Endothelial cell of umbilical vein (primary cell): Measurements from ENCODE around the gene PIN1. TPM values are rescaled to one million over a fixed set of nuclear protein-coding genes. Genes with fewer than 3 reads are reported as not detected.
"Not testable (repeated sequence)": the region's sequence is repeated elsewhere in the genome, so short reads cannot be mapped to it uniquely, and the experiment has no call there.

Source experiments
- BruUV-seq: library from RNA; stranded (reverse); fragments of 400-500 nt; replicated peaks from 2 replicates; lab custom pipeline; 2021; lab: Mats Ljungman, UMichigan
- CTCF ChIA-PET: fragments of 300-600, 350-600 bp; sonication (Branson Sonifier 250); formaldehyde crosslinking; loops from one replicate; lab custom pipeline; 2021; ENCODE audit warnings: antibody characterized with exemption, inconsistent platforms; lab: Charles Lee
- POLR2A ChIA-PET: fragments of 300-600, 350-600 bp; sonication (Branson Sonifier 250); formaldehyde crosslinking; loops from one replicate; lab custom pipeline; 2021; ENCODE audit warnings: antibody characterized with exemption, inconsistent platforms; lab: Charles Lee
- DNase-seq: peaks from one replicate; pipeline ENCODE4 v3.0.0-alpha.2; 2011; ENCODE audit warnings: low read depth, low spot score
- FAIRE-seq: peaks from 2 replicates; lab custom pipeline; 2011; peaks lifted over from hg19 to GRCh38; lab: Jason Lieb, UNC
- H2AFZ ChIP-seq: 2 replicates; pipeline ENCODE4 v1.6.0; 2012; ENCODE audit warnings: low read depth, low read length, control low read depth, inconsistent platforms
- H3K27ac ChIP-seq: 2 replicates; pipeline ENCODE4 v1.5.1; 2011; ENCODE audit warnings: low read depth, mild to moderate bottlenecking, control low read depth, low read length, moderate library complexity; ENCODE audit not compliant: insufficient read depth
- H3K27me3 ChIP-seq, 2 experiments: 2 replicates each; pipeline versions ENCODE4 v1.6.0 to v1.6.1; 2011; ENCODE audit warnings: low read length in 2 of 2, mixed read lengths in 1 of 2; ENCODE audit not compliant: control insufficient read depth in 2 of 2, insufficient read depth in 2 of 2
- H3K36me3 ChIP-seq, 2 experiments: 2 replicates in 1 of 2; 3 replicates in 1 of 2; pipeline ENCODE4 v1.5.1; 2011; ENCODE audit warnings: low read length in 2 of 2, mild to moderate bottlenecking in 1 of 2, moderate library complexity in 1 of 2; ENCODE audit not compliant: control insufficient read depth in 2 of 2, insufficient read depth in 2 of 2; ENCODE audit errors: extremely low read depth in 1 of 2
- H3K4me1 ChIP-seq: 3 replicates; pipeline ENCODE4 v1.5.1; 2011; ENCODE audit warnings: mild to moderate bottlenecking, low read length; ENCODE audit not compliant: control insufficient read depth, insufficient read depth; ENCODE audit errors: extremely low read depth
- H3K4me2 ChIP-seq: 2 replicates; pipeline ENCODE4 v1.6.1; 2011; ENCODE audit warnings: low read length, control low read depth, mixed read lengths; ENCODE audit not compliant: insufficient read depth
- H3K4me3 ChIP-seq, 3 experiments: fragments of 200-600 bp in 1 of 3; sonication (generic), shearing (Covaris generic) in 1 of 3; replicated peaks in 1 of 3; 2 replicates each; pipeline ENCODE4 v1.5.1; 2011 to 2016; ENCODE audit warnings: control low read depth in 3 of 3, low read length in 3 of 3, mild to moderate bottlenecking in 2 of 3, inconsistent platforms in 1 of 3, low read depth in 1 of 3, moderate library complexity in 1 of 3; ENCODE audit not compliant: insufficient read depth in 1 of 3
- H3K79me2 ChIP-seq: 2 replicates; pipeline ENCODE4 v1.6.0; 2012; ENCODE audit warnings: low read length, inconsistent platforms; ENCODE audit not compliant: control insufficient read depth, insufficient read depth
- H3K9ac ChIP-seq: replicated peaks from 2 replicates; pipeline ENCODE3; 2011; ENCODE audit warnings: low read length, control low read depth; ENCODE audit not compliant: insufficient read depth; ENCODE audit errors: extremely low read depth
- H3K9me1 ChIP-seq: replicated peaks from 3 replicates; pipeline ENCODE4 v1.6.0; 2011; ENCODE audit warnings: mild to moderate bottlenecking, low read length; ENCODE audit not compliant: control insufficient read depth, insufficient read depth; ENCODE audit errors: extremely low read depth
- H3K9me3 ChIP-seq: replicated peaks from 2 replicates; pipeline ENCODE4 v1.5.1; 2012; ENCODE audit warnings: low read length, inconsistent platforms; ENCODE audit not compliant: control insufficient read depth, insufficient read depth
- H4K20me1 ChIP-seq: replicated peaks from 2 replicates; pipeline ENCODE3; 2011; ENCODE audit warnings: mild to moderate bottlenecking, low read length; ENCODE audit not compliant: control insufficient read depth, insufficient read depth; ENCODE audit errors: extremely low read depth
- EZH2 ChIP-seq: IDR thresholded peaks from 2 replicates; pipeline ENCODE4 v1.6.1; 2012; ENCODE audit warnings: borderline replicate concordance, low read depth, mild to moderate bottlenecking, moderate library complexity, low read length, inconsistent platforms; ENCODE audit not compliant: severe bottlenecking
- GATA2 ChIP-seq: IDR thresholded peaks from 2 replicates; pipeline ENCODE4 v1.7.0; 2011; ENCODE audit warnings: low read depth, mild to moderate bottlenecking, moderate library complexity, mixed read lengths, low read length; ENCODE audit not compliant: insufficient read length, insufficient read depth
- JUN ChIP-seq: IDR thresholded peaks from 2 replicates; pipeline ENCODE4 v1.6.1; 2011; ENCODE audit warnings: borderline replicate concordance, low read depth; ENCODE audit not compliant: insufficient read length, insufficient read depth
- MAX ChIP-seq: IDR thresholded peaks from 2 replicates; pipeline ENCODE4 v1.6.1; 2011; ENCODE audit not compliant: insufficient read depth, insufficient read length
- POLR2A ChIP-seq: IDR thresholded peaks from 2 replicates; pipeline ENCODE4 v1.6.1; 2012; ENCODE audit warnings: low read depth, mild to moderate bottlenecking, control low read depth, low read length
- POLR2AphosphoS5 ChIP-seq: IDR thresholded peaks from 2 replicates; pipeline ENCODE4 v1.6.1; 2012; ENCODE audit warnings: low read depth, mild to moderate bottlenecking, control low read depth, low read length, moderate library complexity; ENCODE audit not compliant: insufficient read depth
- dilution Hi-C: fragments of 300-500 bp; cut with MboI; formaldehyde crosslinking; loops from one replicate; pipeline ENCODE4 v1.15.0; 2019; ENCODE audit warnings: low sequenced_read_pairs; ENCODE audit not compliant: extremely low pct_ligation_motif_present
- intact Hi-C: fragments of 100-400 bp; cut with micrococcal nuclease; formaldehyde crosslinking; loops from one replicate; pipeline ENCODE4 v1.10.0; 2022
- polyA plus RNA-seq, 4 experiments: library from polyadenylated mRNA; depleted of rRNA in 3 of 4; stranded (reverse) in 3 of 4; unstranded in 1 of 4; fragments of >200 nt; gene quantifications; 2 replicates each; pipeline versions ENCODE4 v1.2.1 to v1.2.3, GENCODE V29; 2011 to 2012; ENCODE audit warnings: missing spikeins in 1 of 4
- total RNA-seq: library from RNA; stranded (reverse); gene quantifications from 2 replicates; pipeline ENCODE4 v1.2.3, GENCODE V29; 2021

The PIN1 gene
- total and polyA plus RNA-seq, 2 donors (not counting 3 experiments of a cell fraction or from before 2014, with no cell fraction given), result 97.4 to 115 TPM

DNA sequence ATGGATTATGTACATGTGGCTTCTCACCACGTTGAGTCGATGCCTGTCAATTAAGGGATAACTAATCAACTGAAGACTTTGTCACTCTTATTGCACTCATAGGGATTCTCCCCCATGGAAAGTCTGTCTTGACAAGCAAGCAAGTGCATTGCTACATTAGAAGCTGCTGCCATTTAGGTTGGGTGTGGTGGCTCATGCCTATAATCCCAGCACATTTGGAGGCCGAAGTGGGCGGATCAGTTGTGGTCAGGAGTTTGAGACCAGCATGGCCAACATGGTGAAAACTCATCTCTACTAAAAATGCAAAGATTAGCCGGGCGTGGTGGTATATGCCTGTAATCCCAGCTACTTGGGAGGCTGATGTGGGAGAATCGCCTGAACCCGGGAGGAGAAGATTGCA lies 48.3 kb upstream of the PIN1 start:
- Histone ChIP-seq H3K36me3 (no peaks in the 10 kb centered on the region), H3K27me3 (no peaks in the 10 kb centered on the region), H3K4me1 (peaks cover 4% of the 10 kb centered on the region), H2AFZ (no peak overlapping the region), H3K4me3 (no peak overlapping the region), H3K4me2 (no peak overlapping the region), H3K27ac (no peak overlapping the region), H3K9ac (no peak overlapping the region), H3K9me1 (no peaks in the 10 kb centered on the region), H3K79me2 (no peaks in the 10 kb centered on the region), H4K20me1 (no peaks in the 10 kb centered on the region), H3K9me3 (no peaks in the 10 kb centered on the region)
- CTCF ChIA-PET, result no interaction called here
- BruUV-seq, result no TSS peak
- TF ChIP-seq JUN (no peak), POLR2A (no peak), MAX (no peak), EZH2 (no peak), POLR2AphosphoS5 (no peak), GATA2 (no peak)
- intact Hi-C loops, result no loop called here
- POLR2A ChIA-PET, result no interaction called here
- DNase-seq (no peak), FAIRE-seq (no peak)
- dilution Hi-C loops, result no loop called here

- DNase-seq, H3K27me3 ChIP-seq, H3K27ac ChIP-seq, H3K79me2 ChIP-seq, H3K4me3 ChIP-seq, BruUV-seq, H2AFZ ChIP-seq, H3K9me1 ChIP-seq, H3K9ac ChIP-seq, H3K4me2 ChIP-seq, H3K9me3 ChIP-seq, dilution Hi-C loops, H3K36me3 ChIP-seq, H3K4me1 ChIP-seq, intact Hi-C loops, FAIRE-seq, H4K20me1 ChIP-seq: not testable (repeated sequence)
- POLR2A ChIA-PET, result interaction anchor here (0.6 kb wide), 1 partner anchor 26 kb away, joined by 5 read pairs; no protein-coding TSS in a partner anchor
- CTCF ChIA-PET, result interaction anchor here (0.6 kb wide), 1 partner anchor 161 kb away, joined by 3 read pairs; no protein-coding TSS in a partner anchor
These were observed 46.5 kb upstream of the PIN1 start for GRCh38 chr19:9788604-9789003.
